NOMO-1 treated with DMSO at 0.1 percent for 48 hours (cell line): ENCODE results near the gene ZNF444.
"Not testable (repeated sequence)": the region's sequence is repeated elsewhere in the genome, so short reads cannot be mapped to it uniquely, and the experiment has no call there.

Experiments
- DNase-seq: peaks from one replicate; lab custom pipeline; 2025; ENCODE audit not compliant: unreplicated experiment; lab: John Stamatoyannopoulos, UW

The ZNF444 gene

DNA sequence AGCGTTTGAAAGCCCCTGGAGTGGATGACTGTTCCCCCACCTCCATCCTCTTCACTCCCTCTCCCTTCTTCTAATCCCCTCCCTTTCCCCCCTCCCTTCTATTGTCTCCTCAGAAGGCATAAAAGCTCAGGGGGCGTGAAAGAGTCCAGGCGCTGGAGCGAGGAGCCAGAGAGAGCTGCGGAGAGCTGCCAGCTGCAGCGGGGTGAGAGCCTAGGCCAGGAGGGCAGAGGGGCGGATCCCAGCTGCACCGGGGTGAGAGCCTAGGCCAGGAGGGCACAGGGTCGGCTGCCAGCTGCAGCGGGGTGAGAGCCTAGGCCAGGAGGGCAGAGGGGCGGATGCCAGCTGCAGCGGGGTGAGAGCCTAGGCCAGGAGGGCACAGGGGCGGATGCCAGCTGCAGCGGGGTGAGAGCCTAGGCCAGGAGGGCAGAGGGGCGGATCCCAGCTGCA is 34.8 kb downstream of the ZNF444 start, which contains the start of gene GALP:
TSS of gene GALP (plus strand) at position 148 of the 447 bp plus-strand sequence. CDS start 1,101 bp downstream, outside the sequence.
- DNase-seq = not testable (repeated sequence)

DNA sequence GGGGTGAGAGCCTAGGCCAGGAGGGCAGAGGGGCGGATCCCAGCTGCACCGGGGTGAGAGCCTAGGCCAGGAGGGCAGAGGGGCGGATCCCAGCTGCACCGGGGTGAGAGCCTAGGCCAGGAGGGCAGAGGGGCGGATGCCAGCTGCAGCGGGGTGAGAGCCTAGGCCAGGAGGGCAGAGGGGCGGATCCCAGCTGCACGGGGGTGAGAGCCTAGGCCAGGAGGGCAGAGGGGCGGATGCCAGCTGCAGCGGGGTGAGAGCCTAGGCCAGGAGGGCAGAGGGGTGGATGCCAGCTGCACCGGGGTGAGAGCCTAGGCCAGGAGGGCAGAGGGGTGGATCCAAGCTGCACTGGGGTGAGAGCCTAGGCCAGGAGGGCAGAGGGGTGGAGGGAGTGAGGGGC is 35.2 kb downstream of the ZNF444 start:
- DNase-seq = not testable (repeated sequence)

DNA sequence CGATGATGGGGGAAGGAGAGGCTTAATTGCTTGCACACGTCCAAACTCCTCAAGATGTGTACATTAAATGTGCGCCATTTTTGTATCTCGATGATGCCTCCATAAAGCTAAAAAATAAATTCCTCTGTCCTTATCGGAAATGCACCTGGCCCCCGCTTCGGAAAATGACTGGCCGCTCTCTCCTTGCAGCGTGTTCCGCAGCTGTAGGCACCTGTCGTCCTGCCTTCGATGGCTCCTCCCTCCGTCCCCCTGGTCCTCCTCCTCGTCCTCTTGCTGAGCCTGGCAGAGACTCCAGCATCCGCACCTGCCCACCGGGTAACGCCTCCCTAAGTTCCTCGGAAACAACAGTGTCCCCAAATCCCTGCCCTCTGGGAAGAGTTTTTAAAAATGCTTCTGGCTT is 35.8 kb downstream of the ZNF444 start:
- no peak for DNase-seq

DNA sequence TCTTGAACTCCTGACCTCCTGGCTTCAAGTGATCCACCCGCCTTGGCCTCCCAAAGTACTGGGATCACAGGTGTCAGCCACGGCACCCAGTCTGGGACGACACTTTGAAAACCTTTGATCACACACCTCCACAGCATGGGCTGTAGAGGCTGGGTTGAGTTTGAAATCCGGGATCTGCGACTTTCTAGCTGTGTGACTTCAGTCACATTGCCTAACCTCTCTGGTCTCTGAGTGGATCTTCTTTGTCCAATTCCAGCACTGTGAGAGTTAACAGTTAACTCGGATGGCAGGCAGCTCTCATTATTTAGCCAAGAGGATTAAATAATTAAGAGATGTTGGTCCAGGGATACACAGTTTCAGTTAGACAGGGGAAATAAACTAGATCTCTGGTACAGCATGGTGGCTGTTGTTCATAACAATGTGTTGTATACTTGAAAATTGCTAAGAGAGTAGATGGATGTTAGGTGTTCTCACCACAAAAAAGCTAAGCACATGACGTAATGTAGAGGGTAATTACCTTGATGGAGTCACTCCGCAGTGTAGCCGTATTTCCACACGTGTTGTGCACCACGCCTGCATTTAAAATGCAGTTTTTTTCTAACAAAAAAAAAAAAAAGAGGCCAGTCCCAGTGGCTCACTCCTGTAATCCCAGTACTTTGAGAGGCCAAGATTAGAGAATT is 36.6 kb downstream of the ZNF444 start:
- no peak for DNase-seq

DNA sequence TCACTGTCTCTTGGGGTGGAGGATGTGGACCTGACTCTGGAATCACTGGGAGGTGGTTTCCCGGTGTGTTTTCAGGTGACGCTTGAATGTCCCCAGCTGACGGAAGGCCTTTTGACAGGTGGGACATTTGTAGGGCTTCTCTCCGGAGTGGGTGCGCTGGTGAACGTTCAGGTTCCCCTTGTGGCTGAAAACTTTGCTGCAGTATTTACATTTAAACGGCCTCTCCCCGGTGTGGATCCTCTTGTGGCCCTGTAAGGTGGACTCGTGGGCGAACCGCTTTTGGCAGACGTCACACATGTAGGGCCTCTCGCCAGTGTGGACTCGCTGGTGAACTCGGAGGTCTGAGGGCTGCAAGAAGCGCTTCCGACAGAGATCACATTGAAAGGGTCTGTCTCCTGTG is 48.7 kb downstream of the ZNF444 start:
- DNase-seq = no peak

DNA sequence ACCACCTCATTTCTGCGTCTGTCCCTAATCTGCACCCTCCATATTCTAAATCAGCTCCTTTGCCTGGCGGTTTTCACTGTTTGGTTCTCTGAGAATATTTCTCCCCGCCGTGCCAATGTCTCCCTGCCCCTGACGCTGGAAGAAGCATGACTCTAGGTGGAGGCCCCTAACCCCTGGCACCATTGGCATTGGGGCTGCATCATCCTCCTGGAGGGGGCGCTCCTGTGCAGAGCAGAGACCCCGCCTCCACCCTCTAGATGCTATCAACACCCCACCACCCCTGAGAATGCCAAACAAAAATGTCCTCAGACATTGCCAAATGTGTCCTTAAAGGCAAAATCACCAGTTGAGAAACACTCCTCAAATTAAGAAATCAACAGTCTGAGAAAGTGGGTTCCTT is 50.0 kb downstream of the ZNF444 start:
- DNase-seq = no peak

DNA sequence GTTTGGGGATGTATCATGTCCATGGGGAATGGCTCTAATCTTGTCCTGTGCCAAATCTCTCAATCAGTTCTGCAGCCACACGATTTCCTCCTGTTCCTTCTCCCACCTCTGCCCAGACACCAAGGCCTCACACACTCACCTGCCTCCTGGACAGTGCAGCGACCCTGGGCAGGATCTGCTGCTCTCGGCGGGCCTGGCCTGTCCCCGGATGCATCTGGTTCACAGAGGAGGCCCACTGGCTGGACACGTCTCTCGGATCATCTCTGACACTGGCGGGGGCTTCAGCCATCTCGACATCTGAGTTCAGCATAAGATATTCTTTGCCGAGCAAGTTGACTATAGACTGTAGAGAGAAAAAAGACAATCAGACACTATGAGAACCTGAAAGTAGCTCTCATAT is 50.6 kb downstream of the ZNF444 start:
- no peak for DNase-seq

DNA sequence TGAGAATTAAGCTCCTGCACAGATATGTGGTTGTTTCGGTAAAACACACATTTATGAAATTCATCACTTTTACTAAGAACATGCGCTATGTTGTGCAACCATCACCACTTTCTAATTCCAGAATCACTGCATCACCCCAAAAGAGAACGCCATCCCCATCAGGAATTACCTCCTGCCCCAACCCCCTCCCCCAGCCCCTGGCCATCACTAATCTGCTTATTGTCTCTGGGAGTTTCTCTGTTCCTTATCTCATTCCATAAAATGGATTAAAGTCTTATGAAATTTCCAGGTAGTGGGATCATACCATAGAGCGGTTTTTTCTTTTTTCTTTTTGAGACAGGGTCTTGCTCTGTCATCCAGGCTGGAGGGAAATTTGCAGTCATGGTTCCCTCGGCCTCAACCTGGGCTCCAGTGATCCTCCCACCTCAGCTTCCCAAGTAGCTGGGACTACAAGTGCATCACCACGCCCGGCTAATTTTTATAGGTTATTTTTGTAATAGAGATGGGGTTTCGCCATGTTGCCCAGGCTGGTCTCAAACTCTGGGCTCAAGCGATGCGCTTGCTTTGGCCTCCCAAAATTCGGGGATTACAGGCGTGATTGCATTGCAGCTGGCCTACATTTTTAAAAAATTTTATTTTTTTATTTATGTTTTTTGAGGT is 53.0 kb downstream of the ZNF444 start:
- DNase-seq = no peak

DNA sequence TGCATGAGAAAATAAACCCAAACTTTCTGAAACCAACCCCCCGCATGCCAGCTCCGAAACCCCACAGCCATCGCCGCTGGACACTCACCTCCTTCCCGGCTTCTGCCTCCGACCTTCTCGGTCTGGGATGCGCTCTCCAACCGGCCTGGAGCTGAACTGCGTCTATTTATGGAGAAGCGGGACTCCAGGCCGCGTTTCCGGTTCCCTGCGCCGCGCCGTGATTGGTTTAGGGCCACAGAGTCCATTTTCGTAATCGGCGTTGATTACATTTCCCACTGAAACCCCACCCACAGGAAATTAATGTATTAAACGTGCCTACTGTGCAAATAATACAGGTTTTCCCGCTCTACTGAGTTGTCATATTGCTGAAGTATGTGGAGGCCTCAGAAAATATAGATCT is 56.6 kb downstream of the ZNF444 start, which contains the start of gene ZSCAN5B:
TSS of gene ZSCAN5B (minus strand) at position 138 of the 400 bp plus-strand sequence. CDS start 4,731 bp downstream, outside the sequence.
- DNase-seq = not testable (repeated sequence)

DNA sequence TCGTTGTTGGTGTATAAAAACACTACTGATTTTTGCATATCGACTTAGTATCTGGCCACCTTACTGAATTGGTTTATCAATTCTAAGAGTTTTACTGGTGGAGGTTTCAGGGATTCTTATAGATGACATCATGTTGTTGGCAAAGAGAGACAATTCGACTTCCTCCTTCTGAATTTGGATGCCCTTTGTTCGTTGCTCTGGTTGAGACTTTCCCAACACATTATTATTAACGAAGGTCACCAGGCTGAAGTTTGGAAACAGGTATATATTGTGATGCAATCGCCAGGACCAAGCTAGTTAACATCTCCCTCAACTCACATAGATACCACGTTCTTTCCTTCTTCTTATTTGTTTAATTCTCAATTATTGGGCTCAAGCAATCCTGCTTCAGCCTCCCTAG is 58.6 kb downstream of the ZNF444 start:
- no peak for DNase-seq

DNA sequence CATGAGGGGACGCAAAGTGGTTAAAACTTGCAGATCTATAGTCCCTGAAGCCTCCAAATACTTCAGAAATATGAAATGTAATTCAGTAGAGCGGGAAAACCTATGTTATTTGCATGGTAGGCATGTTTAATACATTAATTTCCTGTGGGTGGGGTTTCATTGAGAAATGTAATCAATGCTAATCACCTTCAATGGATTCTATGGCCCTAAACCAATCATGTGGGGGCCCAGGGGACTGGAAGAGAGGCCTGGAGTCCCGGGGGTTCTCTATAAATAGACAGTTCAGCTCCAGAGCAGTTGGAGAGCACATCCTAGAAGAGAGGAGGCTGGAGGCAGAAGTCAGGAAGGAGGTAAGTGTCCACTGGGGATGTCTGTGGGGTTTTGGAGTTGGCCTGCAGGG is 60.9 kb downstream of the ZNF444 start, which contains the start of gene ZSCAN5C:
TSS of gene ZSCAN5C (plus strand) at position 301 of the 400 bp plus-strand sequence. CDS start 3,641 bp downstream, outside the sequence.
- DNase-seq = no peak

DNA sequence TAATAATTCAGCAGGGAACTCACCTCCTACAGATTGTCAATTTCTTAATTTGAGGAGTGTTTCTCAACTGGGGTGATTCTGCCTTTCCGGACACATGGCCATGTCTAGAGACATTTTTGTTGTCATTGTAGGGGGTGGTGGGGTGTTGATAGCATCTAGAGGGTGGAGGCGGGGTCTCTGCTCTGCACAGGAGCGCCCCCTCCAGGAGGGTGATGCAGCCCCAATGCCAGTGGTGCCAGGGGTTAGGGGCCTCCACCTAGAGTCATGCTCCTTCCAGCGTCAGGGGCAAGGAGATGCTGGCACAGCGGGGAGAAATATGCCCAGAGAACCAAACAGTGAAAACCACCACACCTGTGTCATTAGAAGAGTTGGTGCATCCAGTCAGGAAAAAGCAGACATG is 66.5 kb downstream of the ZNF444 start:
- not testable (repeated sequence) for DNase-seq

DNA sequence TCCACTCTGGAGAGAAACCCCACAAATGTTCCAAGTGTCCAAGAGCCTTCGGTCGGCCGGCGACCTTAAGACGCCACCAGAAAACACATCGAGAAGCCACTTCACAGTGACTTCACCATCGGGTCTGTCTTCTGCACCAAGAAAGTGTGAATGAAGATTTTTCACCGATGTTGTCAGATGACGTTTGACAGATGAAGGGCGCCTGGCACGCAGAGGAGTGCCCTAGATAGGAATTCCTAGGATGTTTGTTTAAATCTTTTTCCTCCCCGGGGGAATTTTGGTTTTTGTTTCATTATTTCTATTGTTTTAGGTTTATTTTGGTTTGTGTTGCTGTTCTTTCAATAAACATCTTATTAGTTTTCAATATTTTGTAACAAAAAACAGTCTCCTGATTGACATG is 68.0 kb downstream of the ZNF444 start:
- DNase-seq = no peak

DNA sequence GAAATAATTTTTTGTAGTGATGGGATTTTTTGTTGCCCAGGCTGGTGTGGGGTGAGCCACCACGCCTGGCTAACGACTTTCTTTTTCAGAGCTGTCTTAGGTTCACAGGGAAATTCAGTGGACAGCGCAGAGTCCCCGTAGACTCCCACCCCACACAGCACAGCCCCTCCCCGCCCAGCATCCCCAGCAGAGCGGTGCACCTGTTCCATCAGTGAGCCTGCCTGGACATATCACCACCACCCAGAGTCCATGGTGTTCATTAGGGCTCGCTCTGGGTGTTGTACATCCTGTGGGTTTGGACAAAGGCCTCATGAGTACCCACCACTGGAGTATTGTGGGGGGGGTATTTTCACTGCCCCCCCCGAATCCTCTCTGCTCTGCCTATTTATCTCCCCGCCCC is 68.9 kb downstream of the ZNF444 start:
- DNase-seq = not testable (repeated sequence)
